Skeletal muscle tissue (tissue), 2 donors: ENCODE data around the gene GAD1. TPM values are rescaled to one million over a fixed set of nuclear protein-coding genes. Genes with fewer than 3 reads are reported as not detected.

Experiments
- small RNA-seq: library from RNA; depleted of rRNA; stranded (forward); fragments of <200 nt; gene quantifications from one replicate; pipeline ENCODE3, GENCODE V24; 2014
- total RNA-seq: library from RNA; depleted of rRNA; stranded (reverse); fragments of >200 nt; gene quantifications from one replicate; pipeline ENCODE4 v1.2.3, GENCODE V29; 2014

Gene GAD1
- total RNA-seq, 1 donor from 2014 or later, result 0.52 TPM

Small RNA genes within 50 kb of the gene (small RNA-seq; reads per million reads assigned to genes)
- not detected for gene RF00019

Other genes starting within 250 kb of the GAD1 start
- gene SP5, start 101.5 kb upstream of the GAD1 start, total RNA-seq, result 3.1 TPM
- gene ERICH2, start 46.5 kb upstream of the GAD1 start, total RNA-seq, result 0.52 TPM
- gene GORASP2, start 112.4 kb downstream of the GAD1 start, total RNA-seq, result 22.4 TPM